HG03108 (cell line): ENCODE measurements around the gene CCNT2.
A peak's percentile ranks its signal among the peaks of the same experiment; 100 is the strongest.
"Not testable (repeated sequence)": the region's sequence is repeated elsewhere in the genome, so short reads cannot be mapped to it uniquely, and the experiment has no call there.

Experiments used
- ATAC-seq: cut with Tn5 transposase; IDR thresholded peaks from one replicate; pipeline ENCODE4 v1.9.1; 2021; ENCODE audit warnings: moderate library complexity; ENCODE audit not compliant: unreplicated experiment

CCNT2 gene

DNA sequence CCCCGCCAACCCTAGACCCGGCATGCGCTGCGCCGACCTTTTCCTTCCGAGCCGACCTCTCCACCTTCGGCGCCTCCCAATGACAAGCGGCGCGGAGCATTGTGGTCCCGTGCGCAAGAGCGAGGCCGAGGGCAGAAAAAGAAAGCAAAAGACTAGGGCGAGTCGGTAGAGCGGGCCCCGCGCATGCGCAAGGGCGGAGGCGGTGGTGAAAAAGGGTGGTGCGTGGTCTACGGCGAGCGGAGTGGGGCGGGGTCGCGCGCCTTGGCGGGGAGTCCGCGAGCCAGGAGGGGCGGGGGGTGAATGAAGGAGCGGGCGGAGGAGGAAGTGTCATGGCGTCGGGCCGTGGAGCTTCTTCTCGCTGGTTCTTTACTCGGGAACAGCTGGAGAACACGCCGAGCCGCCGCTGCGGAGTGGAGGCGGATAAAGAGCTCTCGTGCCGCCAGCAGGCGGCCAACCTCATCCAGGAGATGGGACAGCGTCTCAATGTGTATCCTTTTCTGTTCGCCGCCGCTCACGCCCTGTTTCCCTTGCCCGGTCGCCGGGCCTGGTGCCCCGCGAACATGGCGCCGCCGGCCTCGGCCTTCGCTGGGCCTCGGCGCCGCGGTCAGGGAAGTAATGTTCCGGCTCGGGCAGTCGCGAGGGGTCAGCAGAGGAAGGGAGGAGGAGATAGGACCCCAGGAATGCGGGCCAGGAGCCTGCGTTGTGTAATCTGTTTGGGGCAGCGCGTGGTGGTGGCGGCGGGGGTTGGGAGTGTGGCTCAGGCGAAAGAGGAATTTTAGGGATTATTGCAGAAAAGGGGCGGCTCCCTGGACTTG lies at the start of gene CCNT2:
CCNT2 (plus strand) TSS at position 297 of the 815 bp plus-strand sequence; CDS start at position 330, 33 bp downstream.
- peak; percentile 82 for ATAC-seq

DNA sequence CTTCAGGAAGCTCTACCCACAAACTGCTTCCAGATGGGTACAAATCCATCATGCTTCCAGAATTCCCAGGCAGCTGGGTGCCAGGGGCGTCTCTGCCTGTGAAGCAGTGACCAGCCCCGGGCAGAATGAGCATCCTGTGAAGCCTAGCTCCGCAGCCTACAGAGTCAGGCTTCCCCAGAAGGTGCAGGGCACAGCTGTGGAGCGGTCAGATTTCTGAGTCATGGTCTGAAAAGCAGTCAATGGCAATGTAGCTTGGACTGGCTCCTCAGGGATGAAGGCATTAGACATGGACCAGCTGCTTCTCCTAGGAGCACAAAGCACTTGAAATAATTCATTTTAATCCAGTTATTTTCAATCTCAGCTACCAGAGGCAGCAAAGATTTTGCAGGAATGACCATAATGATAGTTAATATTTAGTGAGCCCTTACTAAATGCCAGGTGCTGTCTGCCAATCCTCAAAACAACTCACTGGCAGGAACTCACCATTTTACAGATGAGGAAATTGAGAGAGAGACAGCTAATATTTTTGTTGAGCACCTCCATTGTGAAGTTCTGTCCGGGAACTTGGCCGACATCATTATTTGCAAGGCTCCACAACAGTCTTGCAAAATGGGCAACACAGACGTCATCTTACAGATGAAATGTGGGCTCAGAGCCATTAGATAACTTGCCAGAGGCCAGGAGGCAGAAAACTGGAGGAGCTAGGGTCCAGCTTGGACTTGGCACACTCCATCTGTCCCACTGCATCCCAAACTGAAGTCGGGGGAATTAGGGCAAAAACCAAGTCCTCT lies 48.5 kb upstream of the CCNT2 start:
- ATAC-seq: no peak

DNA sequence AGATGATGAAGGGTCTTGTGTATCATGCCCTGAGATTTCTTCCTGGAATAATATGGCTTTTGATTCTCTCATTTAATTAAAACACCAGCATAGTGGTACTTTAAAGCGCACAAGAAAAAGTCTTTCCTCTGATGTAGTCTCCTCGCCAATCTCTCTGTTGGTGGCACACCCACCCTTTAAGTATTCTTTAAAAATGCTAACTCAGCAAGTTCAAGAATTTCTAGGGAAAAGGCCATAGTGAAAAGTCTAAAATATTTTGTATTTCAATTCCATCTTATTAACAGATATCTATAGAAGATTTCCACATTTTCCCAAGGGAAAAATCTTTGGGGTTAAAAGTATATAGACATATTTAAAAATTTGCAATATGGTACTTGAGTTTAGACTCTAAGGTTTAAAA lies 45.5 kb upstream of the CCNT2 start:
- ATAC-seq: no peak

DNA sequence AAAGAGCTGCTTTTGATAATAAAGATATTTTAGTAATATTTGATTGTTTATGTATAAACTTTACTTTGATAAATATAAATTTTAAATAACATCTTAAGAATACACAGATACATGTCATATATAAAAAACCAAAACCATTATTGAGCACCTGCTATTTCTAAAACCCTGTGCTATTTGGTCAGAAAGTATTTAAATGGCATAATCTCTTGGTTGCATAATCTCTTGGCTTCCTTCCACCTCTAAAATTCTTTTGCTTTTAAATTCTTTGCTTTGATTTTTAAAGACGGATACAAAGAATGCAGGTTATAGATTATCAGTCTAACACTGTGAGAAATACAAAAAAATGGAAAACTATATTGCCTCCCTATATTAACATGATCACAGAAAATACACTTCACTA lies 43.3 kb upstream of the CCNT2 start:
- no peak for ATAC-seq

DNA sequence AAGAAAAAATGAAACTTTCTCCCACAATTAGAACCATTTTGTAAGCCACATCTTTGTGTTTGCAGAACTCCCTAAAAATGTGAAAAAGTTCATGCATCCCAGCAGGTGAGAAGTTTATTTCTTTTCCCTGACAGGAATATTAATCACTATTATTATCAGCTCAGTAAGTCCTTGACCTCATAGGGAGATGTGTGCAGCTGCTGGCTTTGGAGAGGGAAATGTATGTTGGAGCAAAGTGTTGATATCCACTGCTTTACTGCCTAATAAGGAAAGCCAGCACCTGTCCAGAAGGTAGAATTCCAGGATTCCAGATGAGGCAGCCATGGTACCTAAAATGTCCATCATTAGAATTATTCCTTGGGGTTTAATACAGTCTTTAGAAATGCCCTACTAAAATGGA lies 35.8 kb upstream of the CCNT2 start:
- no peak for ATAC-seq

DNA sequence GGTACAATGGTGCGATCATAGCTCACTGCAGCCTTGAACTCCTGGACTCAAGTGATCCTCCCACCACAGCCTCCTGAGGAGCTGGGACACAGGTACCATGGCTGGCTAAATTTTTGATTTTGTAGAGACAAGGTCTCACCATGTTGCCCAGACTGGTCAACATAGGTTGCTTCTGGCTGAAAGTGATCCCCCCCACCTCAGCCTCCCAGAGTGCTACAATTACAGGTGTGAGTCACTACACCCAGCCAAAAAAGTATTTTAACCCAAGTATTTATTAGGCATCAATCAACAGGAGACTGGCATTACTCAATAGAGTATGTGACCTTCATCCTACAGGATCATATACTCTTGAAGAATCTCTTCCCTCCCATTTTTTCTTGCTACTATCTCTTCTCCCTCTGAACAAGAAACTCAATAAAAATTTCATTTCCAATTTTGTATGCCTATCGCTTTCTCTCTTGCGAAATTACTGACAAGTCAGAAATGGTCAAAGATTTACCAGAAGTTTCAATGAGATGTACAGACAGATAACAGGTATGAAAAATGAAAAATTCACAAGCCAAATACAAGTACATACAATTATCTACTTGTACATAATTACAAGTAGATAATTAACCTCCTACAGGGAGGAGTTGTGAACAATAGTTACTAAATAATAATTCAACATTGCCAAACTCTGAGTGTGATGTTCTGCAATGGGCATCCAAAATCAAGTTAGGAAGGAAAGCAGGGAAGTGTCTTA lies 34.9 kb upstream of the CCNT2 start:
- ATAC-seq: no peak

DNA sequence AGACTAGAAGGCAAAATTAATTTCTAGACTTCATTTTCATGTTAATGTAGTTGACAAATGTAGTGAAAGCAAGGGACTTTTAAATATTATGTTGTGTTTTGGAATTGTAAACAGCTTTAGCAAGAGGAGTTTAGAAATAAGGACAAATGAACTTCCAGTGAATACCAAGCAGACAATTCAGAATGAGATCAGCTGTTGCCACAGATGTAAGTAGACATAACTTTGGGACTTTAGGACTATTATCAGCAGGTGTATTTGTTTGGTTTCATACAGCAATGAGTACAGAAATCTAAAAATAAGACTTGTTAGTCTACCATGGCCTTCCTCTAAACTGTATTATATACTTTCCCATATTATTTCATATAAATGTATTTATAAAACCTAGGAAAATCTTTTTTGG lies 34.2 kb upstream of the CCNT2 start:
- no peak for ATAC-seq

DNA sequence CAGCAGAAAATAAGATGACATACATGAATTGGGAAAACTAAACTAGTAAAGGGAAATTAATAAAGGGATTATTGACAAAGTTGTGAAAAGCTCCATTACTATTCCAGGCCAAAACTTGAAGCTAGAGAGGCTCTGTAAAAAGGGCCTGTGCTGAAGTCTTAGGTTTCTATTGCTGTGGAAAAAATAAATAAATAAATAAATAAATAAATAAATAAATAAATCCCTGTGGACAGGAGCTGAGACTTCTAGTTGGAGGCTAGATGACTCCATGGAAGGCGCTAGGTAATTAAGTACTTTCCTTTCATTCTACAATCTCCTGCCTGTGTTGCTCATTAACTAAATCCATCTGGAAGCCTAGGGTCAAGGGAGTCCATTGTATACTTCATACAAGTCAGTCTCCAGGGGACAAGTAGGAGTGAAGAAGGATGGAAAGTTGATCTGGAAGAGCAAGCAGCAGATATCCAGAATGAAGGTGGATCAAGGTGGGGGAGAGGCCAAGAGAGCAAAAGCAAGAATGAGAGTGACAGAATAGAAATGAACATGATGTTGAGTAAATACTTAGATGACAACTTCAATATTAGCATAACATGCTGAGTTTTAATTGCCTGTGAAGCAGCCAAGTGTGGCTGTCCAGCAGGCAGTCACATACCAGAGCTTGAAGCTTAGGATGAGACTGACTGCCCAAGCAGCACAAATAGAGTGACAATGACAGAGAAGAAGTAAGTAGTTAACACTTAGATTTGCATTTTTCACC lies 26.2 kb upstream of the CCNT2 start:
- no peak for ATAC-seq

DNA sequence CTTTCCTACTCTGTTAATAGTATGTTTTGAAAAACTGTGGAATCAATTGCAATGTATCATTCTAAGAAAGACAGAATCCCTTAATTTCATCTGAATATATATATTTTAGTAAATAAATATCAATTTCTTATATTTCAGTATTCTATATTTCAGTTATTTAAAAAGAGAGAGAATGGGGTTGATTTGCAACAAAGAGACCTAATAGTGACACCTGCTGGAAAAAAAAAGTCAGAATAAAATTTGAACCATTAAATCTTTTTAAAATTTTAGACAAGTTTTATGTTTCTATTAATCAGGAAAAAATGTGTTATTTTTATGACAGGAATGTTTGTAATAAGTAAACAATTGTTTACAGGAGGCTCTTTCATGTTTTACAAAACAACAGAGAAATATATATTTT lies 20.7 kb upstream of the CCNT2 start:
- ATAC-seq: no peak

DNA sequence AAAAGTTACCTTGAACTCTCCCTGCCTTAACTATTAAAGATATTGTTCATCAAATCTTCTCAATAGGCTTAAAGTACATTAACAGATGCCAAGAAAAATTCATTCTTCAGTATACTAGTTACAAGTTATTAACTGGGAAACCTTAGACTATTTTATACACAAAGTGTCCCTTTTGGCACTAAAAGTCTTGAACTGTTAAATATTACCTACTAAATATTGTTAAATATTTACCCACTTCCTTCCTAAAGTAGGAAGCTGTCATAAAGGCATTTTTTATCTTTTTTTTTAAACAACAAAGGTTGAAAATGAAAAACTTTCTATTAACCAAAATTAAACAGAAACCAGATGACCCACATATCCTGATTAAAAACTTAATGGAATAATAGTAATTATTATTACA lies 19.4 kb upstream of the CCNT2 start:
- no peak for ATAC-seq

DNA sequence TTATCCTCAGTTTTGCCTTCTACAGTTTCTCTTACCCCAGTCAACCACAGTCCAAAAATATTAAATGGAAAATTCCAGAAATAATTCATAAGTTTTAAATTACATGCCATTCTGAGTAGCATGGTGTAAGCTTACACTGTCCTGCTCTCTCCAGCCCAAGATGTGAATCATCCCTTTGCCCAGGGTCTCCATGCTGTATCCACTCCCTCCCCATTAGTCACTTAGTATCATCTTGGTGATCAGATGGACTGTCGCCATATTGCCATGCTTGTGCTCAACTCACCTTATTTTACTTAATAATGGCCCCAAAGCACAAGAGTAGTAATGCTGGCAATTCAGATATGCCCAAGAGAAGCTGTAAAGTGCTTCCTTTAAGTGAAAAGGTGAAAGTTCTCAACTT lies 18.5 kb upstream of the CCNT2 start:
- ATAC-seq: no peak

DNA sequence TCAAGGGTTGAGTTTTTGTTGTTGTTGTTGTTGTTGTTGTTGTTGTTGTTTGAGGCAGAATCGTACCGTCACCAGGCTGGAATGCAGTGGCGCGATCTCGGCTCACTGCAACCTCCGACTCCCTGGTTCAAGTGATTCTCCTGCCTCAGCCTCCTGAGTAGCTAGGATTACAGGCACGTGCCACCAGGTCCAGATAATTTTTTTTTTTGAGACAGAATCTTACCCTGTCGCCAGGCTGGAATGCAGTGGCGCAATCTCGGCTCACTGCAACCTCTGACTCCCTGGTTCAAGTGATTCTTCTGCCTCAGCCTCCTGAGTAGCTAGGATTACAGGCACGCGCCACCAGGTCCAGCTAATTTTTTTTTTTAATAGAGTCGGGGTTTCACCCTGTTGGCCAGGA lies 14.9 kb upstream of the CCNT2 start:
- ATAC-seq: not testable (repeated sequence)

DNA sequence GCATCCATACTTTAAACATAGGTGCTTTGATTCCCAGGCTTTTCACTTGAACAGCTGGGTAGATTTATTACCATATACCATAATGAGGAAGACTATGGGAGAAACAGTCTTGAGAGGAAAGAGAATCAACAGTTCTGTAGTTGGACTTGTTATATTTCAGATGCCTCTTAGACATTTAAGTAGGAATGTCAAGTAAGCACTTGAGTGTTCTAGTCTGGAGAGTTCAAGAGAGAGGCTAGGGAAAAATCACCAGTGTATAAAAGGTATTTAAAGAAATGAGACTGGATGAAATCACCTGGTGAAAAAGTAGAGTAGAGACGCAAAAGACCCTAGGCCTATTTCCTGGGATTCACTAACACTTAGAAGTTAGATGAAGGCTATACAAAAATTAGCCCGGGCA lies 13.5 kb upstream of the CCNT2 start:
- ATAC-seq: no peak

DNA sequence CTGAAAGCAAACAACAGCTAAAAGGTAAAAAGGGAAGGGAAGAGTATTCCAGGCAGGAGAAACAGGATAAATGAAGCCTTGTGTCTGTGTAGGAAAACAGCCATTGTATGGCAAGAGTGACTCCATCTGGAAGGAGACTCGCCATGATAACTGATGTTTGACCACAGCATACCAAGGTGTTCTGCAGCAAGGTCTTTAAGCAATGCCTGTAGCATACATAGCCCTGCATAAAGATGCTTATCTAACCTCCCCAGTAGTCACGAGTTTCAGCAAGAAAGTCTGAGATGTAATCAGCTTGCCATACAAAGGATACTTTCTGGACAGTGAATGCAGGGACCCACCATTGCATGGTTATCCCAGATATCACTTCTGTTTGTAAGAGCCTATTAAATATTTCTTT lies 11.9 kb upstream of the CCNT2 start:
- no peak for ATAC-seq

DNA sequence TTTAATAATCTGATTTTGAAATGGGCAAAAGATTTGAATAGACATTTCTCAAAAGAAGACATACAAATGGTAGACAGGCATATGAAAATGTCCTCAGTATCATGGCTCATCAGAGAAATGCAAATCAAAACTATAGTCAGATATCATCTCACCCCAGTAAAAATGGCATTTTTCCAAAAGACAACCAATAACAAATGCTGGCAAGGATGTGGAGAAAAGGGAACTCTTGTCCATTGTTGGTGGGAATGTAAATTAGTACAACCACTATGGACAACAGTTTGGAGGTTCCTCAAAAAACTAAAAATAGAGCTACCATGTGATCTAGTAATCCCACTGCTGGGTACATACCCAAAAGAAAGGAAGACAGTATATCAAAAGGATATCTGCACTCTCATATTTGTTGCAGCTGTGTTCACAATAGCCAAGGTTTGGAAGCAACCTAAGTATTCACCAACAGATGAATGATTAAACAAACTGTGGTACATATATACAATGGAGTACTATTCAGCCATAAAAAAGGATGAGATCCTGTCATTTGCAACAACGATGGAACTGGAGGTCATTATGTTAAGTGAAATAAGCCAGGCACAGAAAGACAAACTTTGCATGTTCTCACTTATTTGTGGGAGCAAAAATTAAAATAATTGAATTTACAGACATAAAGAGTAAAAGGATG lies 11.0 kb upstream of the CCNT2 start:
- ATAC-seq: not testable (repeated sequence)

DNA sequence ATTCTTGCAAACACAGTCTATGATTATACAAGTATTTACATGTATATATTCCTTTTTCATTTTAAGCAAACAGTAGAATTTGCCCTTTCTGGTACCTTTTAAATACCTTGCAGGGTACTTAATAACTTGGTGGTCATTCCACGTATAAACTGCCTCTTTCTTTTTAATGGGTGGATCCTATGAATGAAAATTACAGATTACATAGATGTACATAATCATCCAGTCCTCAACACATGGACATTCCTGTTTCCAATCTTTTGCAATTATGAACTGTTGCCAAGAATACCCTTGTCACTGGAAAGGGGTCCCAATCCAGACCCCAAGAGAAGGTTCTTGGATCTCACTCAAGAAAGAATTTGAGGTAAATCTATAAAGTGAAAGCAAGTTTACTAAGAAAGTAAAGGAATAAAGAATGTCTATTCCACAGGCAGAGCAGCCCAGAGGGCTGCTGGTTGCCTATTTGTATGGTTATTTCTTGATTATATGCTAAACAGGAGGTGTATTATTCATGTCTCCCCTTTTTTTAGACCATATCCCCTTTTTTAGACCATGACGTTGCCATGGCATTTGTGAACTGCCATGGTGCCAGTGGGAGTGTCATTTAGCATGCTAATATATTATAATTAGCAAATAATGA lies 7.7 kb upstream of the CCNT2 start:
- no peak for ATAC-seq

DNA sequence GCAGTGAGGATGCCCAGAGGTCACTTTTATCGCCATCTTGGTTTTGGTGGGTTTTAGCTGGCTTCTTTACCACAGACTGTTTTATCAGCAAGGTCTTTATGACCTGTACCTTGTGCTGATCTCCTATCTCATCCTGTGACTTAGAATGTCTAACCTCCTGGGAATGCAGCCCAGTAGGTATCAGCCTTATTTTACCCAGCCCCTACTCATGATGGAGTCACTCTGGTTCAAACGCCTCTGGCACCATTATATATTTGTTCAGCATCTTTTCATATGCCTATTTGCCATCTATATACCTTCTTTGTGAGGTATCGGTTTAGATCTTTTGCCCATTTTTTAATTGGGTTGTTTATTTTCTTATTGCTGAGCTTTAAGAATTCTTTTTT lies 7.2 kb upstream of the CCNT2 start:
- no peak for ATAC-seq

DNA sequence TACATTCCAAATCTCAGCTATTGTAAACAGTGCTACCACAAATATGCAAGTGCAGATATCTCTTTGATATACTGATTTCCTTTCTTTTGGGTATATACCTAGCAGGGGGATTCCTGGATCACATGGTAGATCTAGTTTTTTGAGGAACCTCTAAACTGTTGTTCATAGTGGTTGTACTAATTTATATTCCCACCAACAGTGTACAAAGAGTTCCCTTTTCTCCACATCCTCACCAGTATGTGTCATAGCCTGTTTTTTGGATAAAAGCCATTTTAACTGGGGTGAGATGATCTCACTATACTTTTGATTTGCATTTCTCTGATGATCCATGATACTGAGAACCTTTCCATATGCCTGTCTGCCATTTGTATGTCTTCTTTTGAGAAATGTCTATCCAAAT lies 6.3 kb upstream of the CCNT2 start:
- ATAC-seq: no peak

DNA sequence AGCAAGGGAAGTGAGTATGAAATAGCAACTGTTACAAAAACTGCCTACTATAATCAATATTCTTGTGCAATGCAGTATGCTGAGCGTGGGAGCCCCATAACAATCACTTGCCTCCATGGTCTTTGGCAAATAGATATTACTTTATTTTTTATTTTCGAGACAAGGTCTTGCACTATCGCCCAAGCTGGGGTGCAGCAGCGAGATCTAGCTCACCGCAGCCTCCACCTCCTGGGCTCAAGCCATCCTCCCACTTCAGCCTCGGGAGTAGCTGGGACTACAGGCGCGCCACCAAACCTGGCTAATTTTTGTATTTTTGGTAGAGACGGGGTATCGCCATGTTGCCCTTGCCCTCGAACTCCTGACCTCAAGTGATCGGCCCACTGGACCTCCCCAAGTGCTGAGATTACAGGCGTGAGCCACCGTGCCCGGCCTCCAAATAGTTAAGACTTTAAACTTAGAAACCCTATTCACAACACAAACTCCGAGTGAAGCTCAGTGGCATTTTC lies 1.2 kb upstream of the CCNT2 start:
- no peak for ATAC-seq
